HG03571 (cell line): ENCODE measurements around the gene GH1.
"Not testable (repeated sequence)": the region's sequence is repeated elsewhere in the genome, so short reads cannot be mapped to it uniquely, and the experiment has no call there.

Experiments
- ATAC-seq: cut with Tn5 transposase; IDR thresholded peaks from one replicate; pipeline ENCODE4 v1.9.1; 2021; ENCODE audit not compliant: unreplicated experiment

The GH1 gene

DNA sequence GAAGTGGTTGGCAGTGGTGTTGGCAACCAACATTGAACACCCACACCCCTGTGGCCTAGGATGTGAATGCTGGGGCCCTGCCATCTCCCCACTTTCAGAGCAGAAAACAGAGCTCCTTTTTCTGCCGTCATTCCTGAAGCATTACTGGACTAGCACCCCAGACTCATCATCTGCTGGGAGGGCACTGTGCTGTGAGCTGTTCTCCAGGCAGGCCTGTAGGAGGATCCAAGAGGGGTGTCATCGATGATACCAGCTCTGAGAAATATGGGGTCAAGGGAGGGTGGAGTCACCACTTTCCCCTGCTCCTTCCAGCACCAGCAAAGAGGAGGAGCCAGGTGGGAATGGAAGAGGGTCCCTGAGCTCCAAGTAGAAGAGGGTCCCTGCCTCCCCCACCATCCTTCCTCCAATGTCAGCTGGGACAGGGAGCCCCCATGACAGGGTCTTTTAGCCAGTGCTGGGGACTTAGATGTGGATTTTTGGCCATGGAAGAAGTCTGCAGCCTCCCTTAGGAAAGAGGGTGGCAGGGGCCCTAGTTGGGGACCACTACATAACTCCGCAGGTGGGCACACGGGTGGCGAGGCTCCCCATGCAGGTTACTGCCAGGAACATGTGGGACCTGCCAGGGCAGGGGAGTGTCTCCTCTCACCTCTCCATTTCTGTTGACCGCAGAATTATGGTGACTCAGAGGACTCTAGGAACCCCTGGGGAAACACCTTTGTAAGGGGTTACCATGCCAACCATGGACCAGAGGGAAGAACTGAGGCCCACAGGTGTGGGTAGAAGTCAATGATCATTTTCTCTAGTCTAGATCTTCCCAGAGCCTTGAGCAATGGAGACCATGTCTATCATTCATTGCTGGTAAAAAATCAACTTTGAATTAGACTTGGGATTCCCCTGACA lies 19.5 kb downstream of the GH1 start:
- not testable (repeated sequence) for ATAC-seq

DNA sequence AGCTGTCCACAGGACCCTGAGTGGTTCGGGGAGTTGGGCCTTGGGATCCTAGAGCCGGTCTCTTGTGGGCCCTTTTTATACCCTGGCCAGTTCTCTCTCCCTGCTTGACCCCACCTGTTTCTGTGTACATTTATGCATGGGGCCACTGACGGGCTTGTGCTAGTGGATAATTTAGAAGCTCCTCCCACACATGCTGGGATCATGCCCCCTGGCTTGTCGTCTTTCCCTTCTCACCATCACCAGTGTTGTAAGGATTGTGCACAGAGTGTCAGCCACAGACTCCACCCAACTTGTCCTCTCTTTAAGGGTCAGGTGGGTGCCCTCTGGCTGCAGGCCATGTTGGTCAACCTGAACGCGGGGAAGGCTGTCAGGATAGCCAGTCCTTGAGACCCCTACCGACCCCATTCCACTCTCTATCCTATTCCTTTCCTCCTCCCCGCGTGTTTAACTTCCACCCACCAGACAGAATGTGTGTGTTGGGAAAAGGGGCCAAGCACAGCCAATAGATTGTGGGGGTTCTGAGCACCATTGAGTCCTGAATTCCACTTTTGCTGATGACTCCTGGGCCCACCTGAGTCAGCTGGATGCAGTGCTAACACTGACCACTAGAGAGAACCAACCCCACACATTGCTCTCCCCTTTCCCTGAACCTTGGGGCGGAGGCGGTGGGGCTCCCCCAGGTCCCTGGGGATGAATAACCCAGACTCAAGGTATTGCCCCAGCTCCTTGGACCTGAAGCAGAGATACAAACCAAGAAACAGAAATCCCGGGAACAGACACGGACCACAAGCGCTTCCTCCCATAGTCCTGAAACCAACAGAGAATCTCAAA lies 21.9 kb downstream of the GH1 start, which contains the start of gene CSH1:
CSH1 (minus strand) TSS at position 51 of the 831 bp plus-strand sequence. CDS start 63 bp downstream, outside the sequence.
- not testable (repeated sequence) for ATAC-seq

GRCh38 chr17:63894821-63895220 lies 23.8 kb downstream of the GH1 start:
- not testable (repeated sequence) for ATAC-seq

DNA sequence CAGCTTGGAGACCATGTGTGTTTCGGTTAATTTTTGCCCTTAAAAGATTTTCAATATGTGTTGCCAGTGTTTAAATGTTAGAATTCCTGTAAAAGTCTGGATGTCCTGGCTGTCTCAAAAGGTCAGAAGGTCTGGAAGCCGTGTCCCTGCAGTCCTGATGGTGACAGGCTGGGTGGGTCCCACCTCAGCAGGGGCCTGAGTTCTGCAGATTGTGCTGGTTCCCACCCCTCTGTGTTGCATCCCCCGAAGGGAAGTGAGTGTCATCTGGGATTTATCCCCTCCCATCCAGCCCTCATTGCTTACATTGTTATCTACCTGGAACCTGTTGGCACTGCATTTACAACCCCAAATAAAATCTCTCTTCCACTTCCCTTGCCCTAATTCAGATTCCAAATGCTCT lies 24.6 kb downstream of the GH1 start:
- not testable (repeated sequence) for ATAC-seq

GRCh38 chr17:63892316-63893037 lies 26.2 kb downstream of the GH1 start:
- ATAC-seq, result not testable (repeated sequence)

- ATAC-seq, result not testable (repeated sequence)
These were observed 29.4 kb downstream of the GH1 start for GRCh38 chr17:63889026-63889848.

- not testable (repeated sequence) for ATAC-seq
These were observed 33.5 kb downstream of the GH1 start for GRCh38 chr17:63885119-63885518.

DNA sequence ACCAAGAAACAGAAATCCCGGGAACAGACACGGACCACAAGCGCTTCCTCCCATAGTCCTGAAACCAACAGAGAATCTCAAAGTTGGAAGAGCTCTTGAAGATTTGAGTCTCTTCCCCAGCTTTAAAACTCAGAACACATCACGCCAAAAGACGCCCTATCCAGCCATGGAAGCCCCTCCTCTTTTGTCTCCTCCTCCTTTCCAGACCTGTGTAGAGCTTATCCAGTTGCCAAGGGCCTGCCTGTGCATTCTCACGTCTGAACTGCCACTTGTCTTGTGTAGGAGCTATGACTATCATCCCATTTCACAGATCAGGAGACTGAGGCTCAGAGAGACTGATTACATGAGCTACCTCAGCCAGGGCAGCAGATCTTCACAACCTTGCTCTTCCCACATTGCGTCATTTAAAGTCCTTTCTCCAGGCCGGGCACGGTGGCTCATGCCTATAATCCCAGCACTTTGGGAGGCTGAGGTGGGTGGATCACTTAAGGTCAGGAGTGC lies 36.0 kb downstream of the GH1 start:
- ATAC-seq, result not testable (repeated sequence)

DNA sequence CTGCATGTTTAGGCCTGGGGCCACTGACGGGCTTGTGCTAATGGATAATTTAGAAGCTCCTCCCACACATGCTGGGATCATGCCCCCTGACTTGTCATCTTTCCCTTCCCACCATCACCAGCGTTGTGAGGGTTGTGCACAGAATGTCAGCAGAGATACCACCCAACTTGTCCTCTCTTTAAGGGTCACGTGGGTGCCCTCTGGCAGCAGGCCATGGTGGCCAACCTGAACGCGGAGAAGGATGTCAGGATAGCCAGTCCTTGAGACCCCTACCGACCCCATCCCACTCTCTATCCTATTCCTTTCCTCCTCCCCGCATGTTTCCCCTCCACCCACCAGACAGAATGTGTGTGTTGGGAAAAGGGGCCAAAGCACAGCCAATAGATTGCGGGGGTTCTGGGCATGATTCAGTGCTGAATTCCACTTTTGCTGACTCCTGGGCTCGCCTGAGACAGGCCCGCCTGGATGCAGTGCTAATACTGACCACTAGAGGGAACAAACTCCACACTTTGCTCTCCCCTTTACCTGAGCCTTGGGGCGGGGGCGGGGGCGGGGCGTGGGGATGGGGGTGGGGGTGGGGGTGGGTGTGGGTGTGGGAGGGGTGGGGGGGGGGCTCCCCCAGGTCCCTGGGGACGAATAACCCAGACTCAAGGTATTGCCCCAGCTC lies 36.6 kb downstream of the GH1 start, which contains the start of gene GH2:
GH2 (minus strand) TSS at position 10 of the 667 bp plus-strand sequence. CDS start 143 bp downstream, outside the sequence.
- ATAC-seq, result no peak

DNA sequence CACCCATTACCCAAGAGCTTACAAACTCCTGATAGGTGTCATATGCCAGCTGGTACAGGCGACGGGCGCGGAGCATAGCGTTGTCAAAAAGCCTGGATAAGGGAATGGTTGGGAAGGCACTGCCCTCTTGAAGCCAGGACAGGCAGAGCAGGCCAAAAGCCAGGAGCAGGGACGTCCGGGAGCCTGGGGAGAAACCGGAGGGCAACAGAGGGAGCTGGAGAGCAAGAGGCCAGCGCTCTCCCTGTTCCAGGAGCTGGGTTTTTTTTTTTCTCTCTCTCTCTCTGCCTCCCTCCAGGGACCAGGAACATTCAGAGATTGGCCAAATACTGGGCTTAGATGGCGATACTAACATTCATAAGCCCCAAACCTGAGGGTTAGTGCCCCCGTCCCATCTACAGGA lies 37.3 kb downstream of the GH1 start:
- ATAC-seq, result not testable (repeated sequence)

DNA sequence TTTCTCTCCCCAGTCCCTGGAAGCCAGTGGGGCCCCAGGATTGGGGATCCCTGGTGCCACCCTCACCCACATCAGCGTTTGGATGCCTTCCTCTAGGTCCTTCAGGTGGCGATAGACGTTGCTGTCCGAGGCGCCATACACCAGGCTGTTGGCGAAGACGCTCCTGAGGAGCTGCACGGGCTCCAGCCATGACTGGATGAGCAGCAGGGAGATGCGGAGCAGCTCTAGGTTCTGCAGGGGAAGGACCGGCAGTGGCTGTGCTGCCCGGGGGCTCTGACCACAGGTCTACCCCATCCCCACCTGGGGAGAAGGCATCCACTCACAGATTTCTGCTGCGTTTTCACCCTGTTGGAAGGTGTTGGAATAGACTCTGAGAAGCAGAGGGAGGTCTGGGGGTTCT lies 37.9 kb downstream of the GH1 start:
- ATAC-seq, result no peak

- not testable (repeated sequence) for ATAC-seq
These were observed 40.2 kb downstream of the GH1 start for GRCh38 chr17:63878413-63878812.

GRCh38 chr17:63874693-63875092 lies 43.9 kb downstream of the GH1 start:
- ATAC-seq, result not testable (repeated sequence)

DNA sequence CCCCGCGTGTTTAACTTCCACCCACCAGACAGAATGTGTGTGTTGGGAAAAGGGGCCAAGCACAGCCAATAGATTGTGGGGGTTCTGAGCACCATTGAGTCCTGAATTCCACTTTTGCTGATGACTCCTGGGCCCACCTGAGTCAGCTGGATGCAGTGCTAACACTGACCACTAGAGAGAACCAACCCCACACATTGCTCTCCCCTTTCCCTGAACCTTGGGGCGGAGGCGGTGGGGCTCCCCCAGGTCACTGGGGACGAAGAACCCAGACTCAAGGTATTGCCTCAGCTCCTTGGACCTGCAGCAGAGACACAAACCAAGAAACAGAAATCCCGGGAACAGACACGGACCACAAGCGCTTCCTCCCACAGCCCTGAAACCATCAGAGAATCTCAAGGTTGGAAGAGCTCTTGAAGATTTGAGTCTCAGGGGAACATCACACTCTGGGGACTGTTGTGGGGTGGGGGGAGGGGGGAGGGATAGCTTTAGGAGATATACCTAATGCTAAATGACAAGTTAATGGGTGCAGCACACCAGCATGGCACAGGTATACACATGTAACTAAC lies 44.5 kb downstream of the GH1 start:
- not testable (repeated sequence) for ATAC-seq

DNA sequence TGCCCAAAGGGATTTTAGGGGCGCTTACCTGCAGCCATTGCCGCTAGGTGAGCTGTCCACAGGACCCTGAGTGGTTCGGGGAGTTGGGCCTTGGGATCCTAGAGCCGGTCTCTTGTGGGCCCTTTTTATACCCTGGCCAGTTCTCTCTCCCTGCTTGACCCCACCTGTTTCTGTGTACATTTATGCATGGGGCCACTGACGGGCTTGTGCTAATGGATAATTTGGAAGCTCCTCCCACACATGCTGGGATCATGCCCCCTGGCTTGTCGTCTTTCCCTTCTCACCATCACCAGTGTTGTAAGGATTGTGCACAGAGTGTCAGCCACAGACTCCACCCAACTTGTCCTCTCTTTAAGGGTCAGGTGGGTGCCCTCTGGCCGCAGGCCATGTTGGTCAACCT lies 45.1 kb downstream of the GH1 start, which contains the start of gene CSH2:
CSH2 (minus strand) TSS at position 101 of the 400 bp plus-strand sequence; CDS start at position 38, 63 bp downstream.
- ATAC-seq, result not testable (repeated sequence)

DNA sequence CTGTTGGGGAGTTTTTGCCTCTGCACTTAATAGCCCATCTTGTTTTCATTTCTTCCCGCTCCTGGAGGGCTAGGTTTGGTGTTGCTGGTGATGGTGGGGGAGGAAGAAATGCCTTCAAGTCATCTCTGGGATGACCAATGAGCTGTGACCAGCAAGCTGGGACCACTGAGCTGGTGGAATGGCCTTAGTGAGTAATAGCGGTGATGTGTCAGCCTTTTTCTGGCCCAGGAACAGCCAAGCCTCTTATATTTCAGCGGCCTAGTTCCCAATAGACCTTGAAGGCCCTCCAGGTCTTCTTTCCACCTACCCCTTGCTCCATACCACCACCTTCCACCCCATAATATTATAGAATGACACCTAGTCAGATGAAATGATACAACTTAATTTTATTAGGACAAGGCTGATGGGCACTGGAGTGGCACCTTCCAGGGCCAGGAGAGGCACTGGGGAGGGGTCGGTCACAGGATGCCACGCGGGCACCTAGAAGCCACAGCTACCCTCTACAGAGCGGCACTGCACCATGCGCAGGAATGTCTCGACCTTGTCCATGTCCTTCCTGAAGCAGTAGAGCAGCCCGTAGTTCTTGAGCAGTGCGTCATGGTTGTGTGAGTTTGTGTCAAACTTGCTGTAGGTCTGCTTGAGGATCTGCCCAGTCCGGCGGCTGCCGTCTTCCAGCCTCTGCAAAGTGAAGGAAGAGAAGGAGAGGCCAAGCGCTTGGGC lies 46.8 kb downstream of the GH1 start:
- not testable (repeated sequence) for ATAC-seq

DNA sequence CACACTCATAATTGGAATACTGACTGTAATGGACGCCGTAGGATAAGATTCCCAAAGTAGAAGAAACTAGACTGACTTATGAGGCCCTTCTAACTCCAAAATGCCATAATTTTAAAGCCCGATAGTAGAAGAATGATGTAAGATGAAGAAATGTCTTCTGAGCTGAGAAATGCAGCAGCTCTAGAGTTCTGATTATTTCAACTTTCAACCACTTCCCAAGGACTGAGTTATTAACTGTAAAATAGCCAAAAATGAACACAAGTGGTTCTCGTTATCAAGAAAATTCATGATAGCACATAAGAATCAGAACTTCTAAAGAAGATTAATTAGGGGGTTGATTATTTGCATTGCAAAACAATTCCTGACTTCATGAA lies 48.4 kb downstream of the GH1 start:
- ATAC-seq, result not testable (repeated sequence)
